ENCODE results near the gene CEACAM1.

- TF ChIP-seq, protein P1, sequence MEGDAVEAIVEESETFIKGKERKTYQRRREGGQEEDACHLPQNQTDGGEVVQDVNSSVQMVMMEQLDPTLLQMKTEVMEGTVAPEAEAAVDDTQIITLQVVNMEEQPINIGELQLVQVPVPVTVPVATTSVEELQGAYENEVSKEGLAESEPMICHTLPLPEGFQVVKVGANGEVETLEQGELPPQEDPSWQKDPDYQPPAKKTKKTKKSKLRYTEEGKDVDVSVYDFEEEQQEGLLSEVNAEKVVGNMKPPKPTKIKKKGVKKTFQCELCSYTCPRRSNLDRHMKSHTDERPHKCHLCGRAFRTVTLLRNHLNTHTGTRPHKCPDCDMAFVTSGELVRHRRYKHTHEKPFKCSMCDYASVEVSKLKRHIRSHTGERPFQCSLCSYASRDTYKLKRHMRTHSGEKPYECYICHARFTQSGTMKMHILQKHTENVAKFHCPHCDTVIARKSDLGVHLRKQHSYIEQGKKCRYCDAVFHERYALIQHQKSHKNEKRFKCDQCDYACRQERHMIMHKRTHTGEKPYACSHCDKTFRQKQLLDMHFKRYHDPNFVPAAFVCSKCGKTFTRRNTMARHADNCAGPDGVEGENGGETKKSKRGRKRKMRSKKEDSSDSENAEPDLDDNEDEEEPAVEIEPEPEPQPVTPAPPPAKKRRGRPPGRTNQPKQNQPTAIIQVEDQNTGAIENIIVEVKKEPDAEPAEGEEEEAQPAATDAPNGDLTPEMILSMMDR (conservative IDR thresholded peaks at IDR 0.05; ENCODE audit: low read length), result no peak
- no peak for TF ChIP-seq EZH2phosphoT487 (IDR thresholded peaks at IDR 0.05; ENCODE audit: borderline replicate concordance)
These were observed 16.1 kb downstream of the CEACAM1 start for GRCh38 chr19:42512130-42512636.
